Right ventricle myocardium superior (tissue), 1 donor: Measurements from ENCODE around the gene TRHDE. TPM values are rescaled to one million over a fixed set of nuclear protein-coding genes. Genes with fewer than 3 reads are reported as not detected.
"Not testable (repeated sequence)": the region's sequence is repeated elsewhere in the genome, so short reads cannot be mapped to it uniquely, and the experiment has no call there.

ENCODE experiments used
- ATAC-seq: fragments of 200-7000 bp; cut with Tn5 transposase; one replicate; pipeline ENCODE4 v1.9.1; 2020; ENCODE audit warnings: mild to moderate bottlenecking; ENCODE audit not compliant: poor library complexity
- DNase-seq: peaks from one replicate; pipeline ENCODE4 v3.0.0-alpha.2; 2020
- intact Hi-C: fragments of 100-400 bp; cut with DNase I; formaldehyde crosslinking; loops from one replicate; pipeline ENCODE4 v1.11.2; 2022
- total RNA-seq: library from RNA; stranded (reverse); fragmentation: NEBNext Ultra II Directional; extraction: Animal tissue kit (Norgen Biotek cat#: 25700); gene quantifications from one replicate; pipeline ENCODE4 v1.2.1, GENCODE V29; 2021
- donor health status: DM: no; HTN: yes; CAD: no; lungs with severe emphysema.

TRHDE gene
- total RNA-seq, 1 donor from 2014 or later: 1.5 TPM

DNA sequence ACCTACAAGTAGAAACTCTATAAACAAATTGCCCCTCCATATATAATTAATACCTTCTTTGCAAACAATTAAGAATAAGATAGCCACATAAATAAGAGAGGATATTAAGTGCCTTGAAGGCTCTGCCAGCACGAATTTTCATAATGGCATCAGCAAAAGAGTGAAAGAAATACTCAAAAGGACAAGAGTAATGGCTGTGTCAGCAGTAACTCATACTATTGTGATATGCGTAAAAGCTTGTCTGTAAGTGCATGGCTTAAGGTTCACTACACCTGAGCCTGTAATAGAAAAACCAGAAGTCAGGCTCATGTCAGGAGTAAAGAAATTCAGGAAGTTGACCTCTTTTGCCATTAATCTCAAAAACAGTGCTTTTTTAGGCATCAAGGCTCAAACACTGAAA is 204.1 kb downstream of the TRHDE start:
- ATAC-seq (no peak), DNase-seq (no peak)
- intact Hi-C loops: no loop called here

GRCh38 chr12:72485017-72485701 is 213.0 kb downstream of the TRHDE start:
- no peak for ATAC-seq
- no peak for DNase-seq
- intact Hi-C loops: no loop called here

DNA sequence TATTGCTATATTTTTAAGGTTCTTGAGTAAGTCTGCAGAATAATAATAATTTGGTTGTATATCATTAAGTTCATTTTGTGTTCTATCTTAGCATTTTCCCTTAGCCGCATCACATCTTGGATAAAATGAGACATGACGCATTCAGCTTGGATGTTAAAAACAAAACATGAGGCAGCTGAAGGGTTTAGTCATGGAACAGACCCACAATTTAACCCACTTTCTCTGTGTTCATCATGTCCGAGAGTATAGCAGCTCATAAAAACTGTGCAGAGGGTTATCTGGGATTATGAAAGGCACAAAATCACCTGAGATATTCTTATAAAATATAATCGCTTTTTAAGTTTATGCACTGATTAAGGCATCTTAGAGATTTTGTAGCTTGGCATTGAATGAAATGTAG is 219.3 kb downstream of the TRHDE start:
- intact Hi-C loops: no loop called here
- no peak for ATAC-seq
- no peak for DNase-seq

GRCh38 chr12:72493407-72493806 is 221.2 kb downstream of the TRHDE start:
- ATAC-seq: no peak
- intact Hi-C loops: no loop called here

DNA sequence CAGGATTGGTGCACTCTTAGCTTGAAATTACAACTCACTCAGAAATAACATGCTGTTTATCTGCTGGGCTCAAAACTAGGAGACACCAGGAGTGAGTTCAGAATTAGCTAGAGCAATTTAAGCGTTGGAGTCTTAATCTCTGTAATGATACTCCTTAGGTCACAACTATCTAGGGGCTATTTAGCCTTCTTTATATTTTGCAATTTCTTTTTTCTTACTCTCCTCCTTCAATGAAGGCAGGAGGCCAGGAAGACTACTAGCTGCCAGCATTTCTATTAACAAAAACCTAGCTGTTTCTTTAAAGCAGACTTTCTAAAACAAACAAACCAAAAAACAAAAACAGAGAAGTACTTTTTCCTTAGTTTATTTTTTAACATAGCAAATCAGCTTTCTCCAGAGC is 226.2 kb downstream of the TRHDE start:
- ATAC-seq (no peak), DNase-seq (no peak)
- intact Hi-C loops: no loop called here

More at GRCh38 chr12:72493407-72493806, 221.2 kb downstream of the TRHDE start:
- no peak for DNase-seq

GRCh38 chr12:72499244-72499643 is 227.1 kb downstream of the TRHDE start:
- no peak for DNase-seq
- intact Hi-C loops: no loop called here
- ATAC-seq: no peak

- DNase-seq: no peak
These were observed 230.4 kb downstream of the TRHDE start for GRCh38 chr12:72502546-72502945.

DNA sequence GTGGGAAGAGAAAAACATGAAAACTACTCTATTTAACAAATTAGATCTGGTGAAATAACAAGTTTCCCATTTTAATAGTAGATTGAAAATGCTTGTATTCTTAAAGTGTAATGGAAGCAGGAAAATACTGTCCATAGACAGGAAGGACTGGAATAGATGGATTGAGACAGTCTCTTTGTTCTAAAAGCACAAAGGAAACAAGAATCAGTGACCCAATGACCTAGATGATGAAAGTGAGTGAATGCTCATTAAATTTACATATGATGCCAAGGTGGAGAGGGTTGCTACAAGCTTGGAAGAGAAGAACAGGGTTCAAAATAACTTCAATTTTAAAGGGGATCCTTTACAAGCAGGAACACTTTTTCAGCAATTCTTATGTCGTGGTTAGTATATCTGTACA is 233.1 kb downstream of the TRHDE start:
- ATAC-seq (no peak), DNase-seq (no peak)
- intact Hi-C loops: no loop called here

More at GRCh38 chr12:72502546-72502945, 230.4 kb downstream of the TRHDE start:
- intact Hi-C loops: no loop called here
- no peak for ATAC-seq

- ATAC-seq (no peak), DNase-seq (no peak)
- intact Hi-C loops: no loop called here
These were observed 237.7 kb downstream of the TRHDE start for GRCh38 chr12:72509891-72510290.

DNA sequence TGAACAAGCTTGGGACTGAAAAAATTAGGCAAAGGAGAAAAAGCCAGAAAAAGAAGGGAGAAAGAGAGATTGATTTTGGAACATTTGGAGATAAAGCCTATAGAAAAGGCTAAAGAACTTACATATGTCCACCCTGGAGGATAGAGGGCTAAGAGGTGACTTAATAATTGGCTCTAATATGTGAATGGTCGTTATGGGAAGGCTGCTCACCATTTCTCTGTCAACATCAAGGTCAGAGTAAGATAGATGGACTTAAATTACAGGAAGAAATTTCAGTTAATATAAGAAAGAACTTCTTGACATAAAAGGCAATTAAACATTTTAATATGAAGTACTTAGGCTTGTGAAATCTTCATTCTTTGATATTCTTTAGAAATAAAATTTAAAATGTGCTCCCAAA is 238.6 kb downstream of the TRHDE start:
- DNase-seq (no peak), ATAC-seq (no peak)
- intact Hi-C loops: no loop called here

GRCh38 chr12:72511498-72511897 is 239.3 kb downstream of the TRHDE start:
- no peak for DNase-seq
- intact Hi-C loops: no loop called here

GRCh38 chr12:72511906-72512305 is 239.7 kb downstream of the TRHDE start:
- ATAC-seq (no peak), DNase-seq (no peak)
- intact Hi-C loops: no loop called here

More at GRCh38 chr12:72511498-72511897, 239.3 kb downstream of the TRHDE start:
- ATAC-seq: no peak

GRCh38 chr12:72520044-72520678 is 248.0 kb downstream of the TRHDE start:
- intact Hi-C loops, ATAC-seq, DNase-seq: not testable (repeated sequence)

DNA sequence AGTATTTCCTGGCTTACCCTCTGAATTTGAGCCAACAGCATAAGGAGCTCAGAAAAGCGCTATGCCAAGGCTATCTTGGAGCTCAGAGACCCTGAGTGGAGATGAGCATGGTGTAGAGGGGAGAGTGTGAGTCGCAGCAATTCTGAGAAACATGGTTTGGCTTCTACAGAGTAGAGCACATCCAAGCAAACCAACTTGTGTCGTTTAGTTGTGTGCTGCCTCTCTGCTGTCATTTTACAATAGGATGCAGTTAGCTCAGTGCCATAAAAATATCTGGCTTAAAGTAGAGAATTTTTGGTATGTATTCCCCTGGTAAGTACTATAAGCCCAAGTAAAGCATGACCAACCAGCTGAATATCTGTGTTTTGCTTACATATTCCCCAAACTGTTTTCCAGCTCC is 249.2 kb downstream of the TRHDE start:
- intact Hi-C loops: no loop called here
- ATAC-seq: no peak
- DNase-seq: no peak

GRCh38 chr12:72522411-72522810 is 250.2 kb downstream of the TRHDE start:
- intact Hi-C loops: no loop called here

GRCh38 chr12:72523754-72524153 is 251.6 kb downstream of the TRHDE start:
- intact Hi-C loops: no loop called here
- no peak for DNase-seq
- no peak for ATAC-seq

More at GRCh38 chr12:72522411-72522810, 250.2 kb downstream of the TRHDE start:
- no peak for DNase-seq
- ATAC-seq: no peak

- ATAC-seq (no peak), DNase-seq (no peak)
- intact Hi-C loops: no loop called here
These were observed 263.2 kb downstream of the TRHDE start for GRCh38 chr12:72535212-72535990.

- intact Hi-C loops: no loop called here
- DNase-seq (no peak), ATAC-seq (no peak)
These were observed 268.6 kb downstream of the TRHDE start for GRCh38 chr12:72540811-72541210.

DNA sequence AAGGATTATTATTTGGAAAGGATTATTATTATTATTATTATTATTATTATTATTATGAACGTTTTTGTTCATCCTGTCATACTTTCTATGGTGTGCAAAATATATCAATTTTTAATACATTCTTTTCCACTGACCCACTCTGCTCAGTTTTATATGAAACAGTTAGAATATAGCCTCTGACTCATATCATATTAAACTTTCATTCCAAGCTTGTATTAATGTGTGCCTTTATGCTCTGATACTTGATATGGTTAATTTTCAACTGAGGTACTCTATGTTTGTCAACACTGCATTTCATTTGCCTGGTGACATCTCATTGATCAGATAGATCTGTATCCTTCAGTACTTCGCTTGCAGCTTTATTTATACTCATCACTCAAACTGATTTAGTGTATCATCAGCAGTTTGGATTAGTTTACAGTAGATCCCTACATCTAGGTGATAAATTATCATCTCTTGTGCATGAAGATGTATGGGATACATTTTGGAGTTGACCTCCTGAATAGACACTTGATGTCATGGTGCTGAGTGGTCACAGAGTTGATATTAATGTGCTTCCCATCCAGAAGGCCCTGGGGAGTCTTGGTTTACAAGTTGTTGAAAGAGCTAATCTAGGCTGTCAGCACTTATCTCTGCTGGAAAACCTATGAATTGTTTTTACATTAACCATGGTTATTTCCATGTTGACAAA is 271.8 kb downstream of the TRHDE start:
- intact Hi-C loops: no loop called here
- no peak for ATAC-seq
- no peak for DNase-seq
